Effector memory CD4-positive, alpha-beta T cell (primary cell): ENCODE results near the gene NCK2.

Experiments
- DNase-seq, 3 donors: peaks; one replicate each; pipeline ENCODE4 v3.0.0-alpha.2; 2020
- H3K27ac ChIP-seq: 2 replicates; pipeline ENCODE4 v1.7.0; 2013; ENCODE audit warnings: mild to moderate bottlenecking, low read length, moderate library complexity; ENCODE audit not compliant: insufficient read depth, poor library complexity, severe bottlenecking
- H3K27me3 ChIP-seq: replicated peaks from 2 replicates; pipeline ENCODE4 v1.7.0; 2013; ENCODE audit warnings: mild to moderate bottlenecking, low read length; ENCODE audit not compliant: insufficient read depth, control insufficient read depth, poor library complexity, severe bottlenecking
- H3K36me3 ChIP-seq: 2 replicates; pipeline ENCODE4 v1.7.0; 2013; ENCODE audit warnings: mild to moderate bottlenecking, low read length, moderate library complexity; ENCODE audit not compliant: control insufficient read depth, insufficient read depth
- H3K4me1 ChIP-seq: 2 replicates; pipeline ENCODE4 v1.7.0; 2013; ENCODE audit warnings: low read length, mild to moderate bottlenecking; ENCODE audit not compliant: control insufficient read depth, insufficient read depth, poor library complexity, severe bottlenecking
- H3K4me3 ChIP-seq: 2 replicates; pipeline ENCODE4 v1.7.0; 2013; ENCODE audit warnings: low read length, low read depth, mild to moderate bottlenecking; ENCODE audit not compliant: insufficient read depth, poor library complexity, severe bottlenecking
- H3K9me3 ChIP-seq: 2 replicates; pipeline ENCODE4 v1.7.0; 2013; ENCODE audit warnings: mild to moderate bottlenecking, low read length, moderate library complexity; ENCODE audit not compliant: control insufficient read depth

NCK2 gene

DNA sequence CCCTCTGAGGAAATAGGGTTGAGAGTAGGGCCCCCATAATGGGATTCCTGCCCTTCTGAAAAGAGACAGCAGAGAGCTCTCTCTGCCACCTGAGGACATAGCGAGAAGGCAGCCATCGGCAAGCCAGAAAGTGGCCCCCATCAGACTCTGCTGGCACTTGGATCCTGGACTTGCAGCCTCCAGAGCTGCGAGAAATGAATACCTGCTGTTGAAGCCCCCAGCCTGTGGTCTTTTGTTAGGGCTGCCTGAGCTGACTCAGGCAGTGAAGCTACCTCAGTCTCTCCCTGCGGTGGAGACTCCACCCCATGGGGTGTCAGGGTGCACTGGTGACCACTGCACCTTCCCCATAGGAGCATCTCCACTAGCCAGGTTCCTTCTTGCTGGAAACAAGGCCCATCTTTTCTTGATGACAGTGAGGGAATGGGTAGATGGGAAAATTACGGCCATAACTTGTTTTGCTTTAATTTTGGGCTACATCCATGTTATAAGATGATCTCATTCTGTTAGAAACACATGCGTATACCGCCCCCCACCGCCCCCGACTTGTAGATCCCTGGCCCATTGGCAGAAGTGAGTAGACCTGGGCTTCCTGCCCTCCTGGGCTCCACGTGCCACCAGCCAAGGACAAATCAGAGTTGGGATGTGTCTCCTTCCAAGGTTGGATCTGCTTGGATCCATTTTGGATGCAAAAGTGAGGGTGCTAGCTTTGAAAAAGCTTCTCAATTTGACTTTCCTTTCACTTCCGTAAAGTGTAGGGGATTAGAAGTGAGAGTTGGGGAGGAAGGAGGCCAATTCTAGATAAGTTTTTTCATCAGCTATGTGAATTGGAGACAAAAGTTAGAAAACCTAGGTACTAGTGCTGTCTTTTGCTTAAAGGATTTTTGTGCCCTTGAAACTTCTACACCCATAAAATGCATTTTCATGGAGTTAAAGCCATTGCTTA lies 42.9 kb downstream of the NCK2 start:
- no peaks in the 10 kb centered on the region for H3K36me3 ChIP-seq
- peaks cover 83% of the 10 kb centered on the region for H3K4me1 ChIP-seq
- H3K27me3 ChIP-seq, result no peaks in the 10 kb centered on the region
- no peak overlapping the region for H3K4me3 ChIP-seq
- peak overlapping the region; percentile 80 for H3K27ac ChIP-seq
- H3K9me3 ChIP-seq, result no peaks in the 10 kb centered on the region
- DNase-seq, result peak in 1 of 3 donors; percentile 56

DNA sequence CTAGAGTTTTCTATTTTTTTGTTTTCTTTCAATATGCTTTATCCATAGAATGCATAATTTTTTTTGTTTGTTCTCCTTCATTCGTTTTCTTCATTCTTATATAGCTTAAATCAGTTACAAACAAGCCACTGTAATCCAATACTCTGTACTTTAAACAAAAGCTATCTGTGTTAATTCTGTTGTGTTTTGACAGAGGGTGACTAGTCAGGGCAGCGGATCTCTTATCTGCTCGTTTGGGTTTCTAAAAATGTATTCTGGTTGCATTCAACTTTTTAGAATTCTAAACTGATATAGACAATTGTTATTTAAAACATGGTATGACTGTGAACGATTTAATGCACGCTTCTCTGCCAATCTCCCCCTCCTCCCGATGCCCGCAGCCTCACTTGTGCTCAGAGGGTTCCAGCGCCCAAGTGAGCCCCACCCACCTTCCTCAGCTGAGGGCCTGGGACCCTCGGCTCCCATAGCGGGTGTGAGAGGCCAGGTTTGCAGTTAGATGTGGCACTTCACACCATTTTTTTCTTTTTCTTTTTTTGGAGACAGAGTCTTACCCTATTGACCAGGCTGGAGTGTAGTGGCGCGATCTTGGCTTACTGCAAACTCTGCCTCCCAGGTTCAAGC lies 44.1 kb downstream of the NCK2 start:
- Histone ChIP-seq H3K4me1 (peaks cover 82% of the 10 kb centered on the region), H3K27ac (peak overlapping the region; percentile 80), H3K4me3 (no peak overlapping the region), H3K36me3 (no peaks in the 10 kb centered on the region), H3K27me3 (no peaks in the 10 kb centered on the region), H3K9me3 (no peaks in the 10 kb centered on the region)
- DNase-seq, result no peak

DNA sequence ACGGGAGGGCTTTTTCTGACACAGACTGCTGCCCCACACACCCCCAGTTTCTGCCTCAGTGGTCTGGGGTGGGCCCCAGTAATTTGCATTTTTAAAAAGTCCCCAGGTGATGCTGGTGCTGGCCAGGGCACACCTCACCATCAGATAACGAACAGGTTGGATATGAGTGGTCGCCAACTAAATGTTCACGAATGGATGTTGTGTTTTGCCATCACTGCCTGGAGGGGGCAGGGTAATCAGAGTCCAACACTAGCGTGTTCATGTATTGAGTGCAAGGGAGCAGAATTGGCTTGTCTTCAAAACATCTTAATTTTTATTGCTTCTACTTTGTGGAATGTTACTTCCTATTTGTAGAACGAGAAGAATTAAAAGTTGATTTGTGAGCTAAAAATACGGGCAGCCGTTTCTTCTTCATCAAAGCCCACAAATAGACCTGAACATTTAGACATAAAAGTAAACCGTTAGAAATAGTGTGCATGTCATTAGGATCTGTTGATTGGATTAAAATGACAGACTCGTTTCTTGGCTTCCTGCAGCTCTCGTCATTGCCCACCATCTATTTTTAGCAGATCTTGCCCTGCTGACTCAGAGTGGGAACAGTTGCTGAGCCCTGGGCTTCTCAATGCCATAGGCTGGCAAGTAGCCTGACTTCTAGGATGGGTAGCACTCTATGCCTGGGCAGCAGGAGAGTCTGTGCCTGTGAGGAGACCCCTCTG lies 45.2 kb downstream of the NCK2 start:
- Histone ChIP-seq H3K36me3 (no peaks in the 10 kb centered on the region), H3K27me3 (no peaks in the 10 kb centered on the region), H3K4me1 (peaks cover 76% of the 10 kb centered on the region), H3K4me3 (peak overlapping the region; percentile 5), H3K27ac (peak overlapping the region; percentile 80), H3K9me3 (no peaks in the 10 kb centered on the region)
- peak; percentile 45 to 64 (median 48) for DNase-seq

DNA sequence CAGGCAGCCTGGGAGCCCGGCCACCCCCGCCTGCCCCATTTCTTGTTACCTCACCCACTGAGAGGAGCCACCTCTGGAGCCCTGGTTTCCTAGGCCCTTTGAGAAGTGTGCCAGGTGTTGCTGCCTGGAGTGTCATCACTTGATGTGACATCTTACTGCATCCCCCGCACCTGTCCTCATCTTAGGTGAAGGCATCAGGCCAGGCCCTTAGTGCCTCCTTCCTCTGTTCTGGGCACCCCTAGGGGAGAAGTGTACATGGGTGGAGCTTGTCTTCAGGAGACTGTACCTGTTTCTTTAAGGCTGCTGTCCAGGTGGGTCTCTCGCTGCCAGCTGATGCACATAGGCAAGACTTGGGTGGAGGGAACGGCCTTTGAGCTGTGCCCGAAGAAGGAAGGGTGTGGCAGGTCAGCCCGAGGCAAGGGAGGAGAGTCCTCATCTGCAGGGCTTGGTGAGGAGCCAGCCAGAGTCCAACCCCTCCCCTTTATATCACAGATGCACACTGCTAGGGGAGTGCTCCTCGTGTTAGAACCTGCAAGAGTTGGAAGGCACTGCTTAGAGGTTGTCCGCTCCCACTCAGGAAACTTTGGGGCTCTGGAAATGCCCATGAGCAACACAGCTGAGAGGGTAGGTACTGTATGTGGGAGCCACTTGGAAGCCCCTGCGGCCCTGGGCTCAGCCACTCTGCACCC lies 45.9 kb downstream of the NCK2 start:
- Histone ChIP-seq H3K36me3 (no peaks in the 10 kb centered on the region), H3K9me3 (no peaks in the 10 kb centered on the region), H3K4me3 (peak overlapping the region; percentile 5), H3K27me3 (no peaks in the 10 kb centered on the region), H3K27ac (peak overlapping the region; percentile 80), H3K4me1 (peaks cover 78% of the 10 kb centered on the region)
- no peak for DNase-seq

DNA sequence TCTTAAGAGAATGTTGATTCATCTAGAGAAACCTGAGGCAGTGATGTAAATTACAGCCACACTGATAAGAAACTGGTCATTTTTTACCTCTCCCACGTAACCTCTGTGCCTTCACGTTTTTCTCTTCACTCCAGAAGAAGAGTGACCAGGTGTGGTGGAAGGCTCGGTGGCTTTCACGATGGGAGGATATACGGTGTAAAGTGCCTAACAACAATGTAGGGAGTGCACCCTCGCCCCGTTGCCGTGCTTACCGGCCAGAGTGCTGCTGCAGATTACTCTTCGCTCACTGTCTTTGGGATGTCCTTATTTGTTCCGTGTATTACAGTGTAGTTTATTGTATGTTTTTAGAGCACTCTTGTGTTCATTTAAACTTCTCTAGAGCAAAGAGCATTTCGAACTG lies 46.5 kb downstream of the NCK2 start:
- H3K4me3 ChIP-seq, result peak overlapping the region; percentile 5
- H3K27ac ChIP-seq, result peak overlapping the region; percentile 80
- H3K36me3 ChIP-seq, result no peaks in the 10 kb centered on the region
- H3K27me3 ChIP-seq, result no peaks in the 10 kb centered on the region
- H3K9me3 ChIP-seq, result no peaks in the 10 kb centered on the region
- H3K4me1 ChIP-seq, result peaks cover 77% of the 10 kb centered on the region
- DNase-seq, result no peak

DNA sequence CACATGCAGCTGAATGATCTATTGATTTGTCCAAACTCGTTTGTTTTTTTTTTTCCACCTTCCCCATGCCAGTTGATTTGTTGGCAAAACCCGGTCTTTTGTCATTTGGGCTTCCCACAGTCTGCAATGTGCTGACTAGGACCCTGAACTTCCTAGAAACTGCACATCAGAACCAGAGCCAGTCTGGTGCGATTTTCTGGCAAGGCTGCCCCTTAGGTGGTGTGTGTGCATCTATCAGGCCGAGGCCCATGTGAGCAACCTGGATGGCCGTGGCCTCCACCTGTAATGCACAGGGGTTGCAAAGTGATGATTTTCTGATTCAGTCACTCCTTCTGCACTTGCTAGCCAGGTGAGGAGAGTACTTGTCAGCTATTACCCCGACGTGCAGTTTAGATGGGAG lies 47.8 kb downstream of the NCK2 start:
- H3K4me1 ChIP-seq, result peaks cover 76% of the 10 kb centered on the region
- DNase-seq, result no peak
- H3K36me3 ChIP-seq, result no peaks in the 10 kb centered on the region
- no peak overlapping the region for H3K4me3 ChIP-seq
- no peaks in the 10 kb centered on the region for H3K27me3 ChIP-seq
- H3K27ac ChIP-seq, result peak overlapping the region; percentile 1
- no peaks in the 10 kb centered on the region for H3K9me3 ChIP-seq

DNA sequence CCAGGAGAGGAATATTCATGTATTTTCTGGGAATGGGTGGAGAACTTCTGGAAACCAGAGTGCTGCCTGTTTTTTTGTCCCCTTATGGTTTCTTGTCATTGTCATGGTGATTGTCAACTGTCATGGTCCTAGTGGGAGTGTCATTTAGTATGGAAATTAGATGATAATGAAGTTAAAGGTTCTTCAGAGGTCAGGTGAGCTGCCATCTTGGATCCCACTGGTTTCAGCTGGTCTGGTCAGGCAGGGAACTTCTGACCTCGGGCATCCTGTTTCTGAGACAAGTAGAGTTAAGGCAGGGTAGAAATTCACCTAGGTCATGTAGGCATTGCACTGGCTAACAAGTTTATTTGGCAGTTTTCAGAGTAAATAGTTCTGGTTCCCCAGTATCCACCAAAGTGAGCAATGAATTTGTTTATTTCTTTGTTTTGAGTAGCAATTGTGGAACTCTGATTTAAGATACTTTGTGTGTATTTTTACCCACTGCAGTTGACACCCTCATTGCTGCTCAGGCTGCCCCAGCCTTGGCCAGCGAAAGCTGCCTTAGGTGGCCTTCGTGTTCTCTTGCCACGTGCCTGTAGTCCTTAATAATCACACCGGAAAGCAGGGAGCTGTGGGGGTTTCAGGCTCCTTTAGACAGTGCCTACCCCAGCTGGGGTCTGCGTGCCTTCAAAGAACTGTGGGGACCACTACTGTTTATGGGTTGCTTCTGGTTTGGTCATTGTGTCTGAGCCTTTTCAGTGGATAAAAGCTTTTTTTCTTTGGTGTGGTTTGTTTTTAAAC lies 48.7 kb downstream of the NCK2 start:
- DNase-seq, result no peak
- Histone ChIP-seq H3K4me3 (no peak overlapping the region), H3K4me1 (peaks cover 76% of the 10 kb centered on the region), H3K27ac (peak overlapping the region; percentile 1), H3K27me3 (no peaks in the 10 kb centered on the region), H3K9me3 (no peaks in the 10 kb centered on the region), H3K36me3 (no peaks in the 10 kb centered on the region)

DNA sequence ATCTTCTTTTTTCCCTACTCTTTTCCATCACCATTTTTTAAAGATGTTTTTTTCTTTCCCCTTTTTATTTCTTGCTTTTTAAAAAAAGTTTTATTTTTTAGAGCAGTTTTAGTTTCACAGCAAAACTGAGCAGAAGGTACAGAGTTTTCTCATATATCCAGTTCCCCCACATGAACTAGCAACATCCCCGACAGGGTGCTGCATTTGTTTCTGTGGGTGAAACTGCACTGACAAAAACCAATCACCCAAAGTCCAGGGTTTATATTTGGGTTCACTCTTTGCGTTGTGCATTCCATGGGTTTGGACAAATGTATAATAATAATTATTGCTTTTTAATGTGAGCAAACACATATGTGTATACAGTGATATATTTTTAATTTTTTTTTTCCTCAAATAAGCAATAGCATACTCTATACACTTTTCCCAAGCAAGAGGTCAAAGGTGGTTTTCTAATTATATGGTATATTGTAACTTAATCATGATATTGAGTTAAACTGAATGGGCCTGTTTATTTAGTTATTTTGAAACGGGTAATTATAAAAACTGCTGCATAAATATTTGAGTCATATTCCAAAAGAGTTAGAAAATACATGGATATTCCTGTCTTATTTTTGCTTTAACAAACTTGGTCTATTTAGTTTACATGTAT lies 50.3 kb downstream of the NCK2 start:
- Histone ChIP-seq H3K9me3 (no peaks in the 10 kb centered on the region), H3K36me3 (no peaks in the 10 kb centered on the region), H3K27me3 (no peaks in the 10 kb centered on the region), H3K4me1 (peaks cover 77% of the 10 kb centered on the region), H3K27ac (peak overlapping the region; percentile 75), H3K4me3 (peak overlapping the region; percentile 33)
- DNase-seq, result no peak

DNA sequence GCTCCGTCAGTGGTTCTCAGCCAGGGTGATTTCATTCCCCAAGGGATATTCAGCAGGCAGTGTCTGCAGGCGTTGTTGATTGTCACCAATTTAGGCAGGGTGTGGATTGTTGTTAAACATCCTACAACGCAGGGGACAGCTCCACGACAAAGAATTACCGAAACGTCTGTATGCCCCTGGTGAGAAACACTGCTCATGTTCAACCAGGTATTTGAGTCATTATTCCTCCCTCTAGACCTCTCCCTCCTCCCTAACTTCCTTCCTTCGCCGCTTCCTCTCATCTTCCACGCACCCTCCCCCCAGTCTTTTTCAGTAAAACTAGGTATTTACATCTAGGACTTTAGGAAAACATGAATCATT lies 50.8 kb downstream of the NCK2 start:
- peak in 1 of 3 donors; percentile 34 for DNase-seq
- H3K4me1 ChIP-seq, result peaks cover 77% of the 10 kb centered on the region
- peak overlapping the region; percentile 33 for H3K4me3 ChIP-seq
- H3K27me3 ChIP-seq, result no peaks in the 10 kb centered on the region
- H3K27ac ChIP-seq, result peak overlapping the region; percentile 75
- no peaks in the 10 kb centered on the region for H3K36me3 ChIP-seq
- H3K9me3 ChIP-seq, result no peaks in the 10 kb centered on the region
